H1 (cell line): ENCODE measurements around the gene DAG1. TPM values are rescaled to one million over a fixed set of nuclear protein-coding genes. Genes with fewer than 3 reads are reported as not detected.
A peak's percentile ranks its signal among the peaks of the same experiment; 100 is the strongest.

Source experiments
- CTCF ChIA-PET: fragments of 300-600 bp; sonication (Branson Sonifier 250); formaldehyde crosslinking; loops from one replicate; lab custom pipeline; 2021; ENCODE audit not compliant: partially characterized antibody; lab: Charles Lee
- POLR2A ChIA-PET: fragments of 300-600 bp; sonication (Branson Sonifier 250); formaldehyde crosslinking; loops from one replicate; lab custom pipeline; 2021; ENCODE audit warnings: inconsistent platforms; ENCODE audit not compliant: partially characterized antibody; lab: Charles Lee
- DNase-seq, 2 experiments: peaks; one replicate each; pipeline versions ENCODE4 v3.0.0 to v3.0.0-alpha.2; 2010 to 2022; ENCODE audit warnings: low spot score in 2 of 2, low read depth in 1 of 2, mixed read lengths in 1 of 2
- FAIRE-seq: peaks from 2 replicates; lab custom pipeline; 2011; peaks lifted over from hg19 to GRCh38; lab: Jason Lieb, UNC
- H2AFZ ChIP-seq: 2 replicates; pipeline ENCODE4 v1.8.1; 2012; ENCODE audit warnings: low read length, inconsistent platforms
- H2AK5ac ChIP-seq: 2 replicates; pipeline ENCODE4 v1.6.1; 2013; ENCODE audit warnings: low read depth, low read length
- H2BK120ac ChIP-seq: replicated peaks from 2 replicates; pipeline ENCODE3; 2013; ENCODE audit warnings: low read depth, low read length, inconsistent platforms
- H2BK12ac ChIP-seq: 2 replicates; pipeline ENCODE4 v1.6.1; 2013; ENCODE audit warnings: low read depth, low read length
- H2BK15ac ChIP-seq: 2 replicates; pipeline ENCODE4 v1.6.1; 2013; ENCODE audit warnings: low read length
- H2BK20ac ChIP-seq: 2 replicates; pipeline ENCODE4 v1.6.1; 2013; ENCODE audit warnings: low read length
- H2BK5ac ChIP-seq: 2 replicates; pipeline ENCODE4 v1.6.1; 2013; ENCODE audit warnings: low read depth, low read length
- H3K14ac ChIP-seq: 2 replicates; pipeline ENCODE4 v1.6.1; 2013; ENCODE audit warnings: inconsistent platforms; ENCODE audit not compliant: insufficient read length
- H3K18ac ChIP-seq: 2 replicates; pipeline ENCODE4 v1.6.1; 2013; ENCODE audit warnings: low read length; ENCODE audit errors: extremely low read depth
- H3K23ac ChIP-seq: 2 replicates; pipeline ENCODE4 v1.6.1; 2013; ENCODE audit warnings: inconsistent platforms; ENCODE audit not compliant: insufficient read length
- H3K23me2 ChIP-seq: 2 replicates; pipeline ENCODE4 v1.6.1; 2013; ENCODE audit warnings: low read depth, low read length
- H3K27ac ChIP-seq: 2 replicates; pipeline ENCODE4 v1.6.1; 2011; ENCODE audit warnings: low read depth, low read length, inconsistent platforms
- H3K27me3 ChIP-seq, 4 experiments: replicated peaks in 1 of 4; 1 replicate in 1 of 4; 2 replicates in 3 of 4; pipeline versions ENCODE4 v1.6.1 to v1.8.1; 2011 to 2013; ENCODE audit warnings: low read length in 3 of 4, mild to moderate bottlenecking in 3 of 4, inconsistent platforms in 2 of 4, mixed read lengths in 2 of 4, moderate library complexity in 1 of 4; ENCODE audit not compliant: control insufficient read depth in 3 of 4, insufficient read depth in 3 of 4; ENCODE audit errors: extremely low read depth in 1 of 4
- H3K36me3 ChIP-seq, 4 experiments: 2 replicates each; pipeline versions ENCODE4 v1.6.1 to v1.8.1; 2011 to 2013; ENCODE audit warnings: mild to moderate bottlenecking in 4 of 4, low read length in 3 of 4, moderate library complexity in 2 of 4, control low read depth in 1 of 4, inconsistent platforms in 1 of 4; ENCODE audit not compliant: insufficient read depth in 4 of 4, control insufficient read depth in 2 of 4
- H3K4ac ChIP-seq: replicated peaks from 2 replicates; pipeline ENCODE3; 2013; ENCODE audit warnings: low read length, low read depth, mixed read lengths, inconsistent platforms; ENCODE audit not compliant: insufficient read length
- H3K4me1 ChIP-seq, 4 experiments: replicated peaks in 1 of 4; 1 replicate in 1 of 4; 2 replicates in 3 of 4; pipeline versions ENCODE4 v1.6.1 to v1.8.1; 2011 to 2013; ENCODE audit warnings: low read length in 3 of 4, inconsistent platforms in 2 of 4, mixed read lengths in 1 of 4; ENCODE audit not compliant: insufficient read depth in 4 of 4, control insufficient read depth in 3 of 4
- H3K4me2 ChIP-seq, 2 experiments: 2 replicates each; pipeline versions ENCODE4 v1.6.1 to v1.8.1; 2011 to 2013; ENCODE audit warnings: low read depth in 2 of 2, low read length in 2 of 2, control low read depth in 1 of 2, inconsistent platforms in 1 of 2, mild to moderate bottlenecking in 1 of 2; ENCODE audit not compliant: insufficient read depth in 1 of 2
- H3K4me3 ChIP-seq, 4 experiments: fragments of 200-600, 300-600 bp in 1 of 4; sonication (generic), shearing (Covaris generic), sonication (Bioruptor Twin) in 1 of 4; 2 replicates each; pipeline versions ENCODE4 v1.5.1 to v1.8.1; 2011 to 2016; ENCODE audit warnings: low read length in 4 of 4, low read depth in 3 of 4, control low read depth in 2 of 4, inconsistent platforms in 2 of 4, mild to moderate bottlenecking in 2 of 4, mixed read lengths in 1 of 4, moderate library complexity in 1 of 4; ENCODE audit not compliant: insufficient read depth in 2 of 4; ENCODE audit errors: extremely low read depth in 1 of 4
- H3K56ac ChIP-seq: replicated peaks from 2 replicates; pipeline ENCODE3; 2013; ENCODE audit warnings: low read depth, mild to moderate bottlenecking, mixed read lengths, low read length, inconsistent platforms; ENCODE audit not compliant: insufficient read length
- H3K79me1 ChIP-seq: 2 replicates; pipeline ENCODE4 v1.6.1; 2013; ENCODE audit warnings: low read depth, low read length, control low read depth
- H3K79me2 ChIP-seq, 2 experiments: 2 replicates each; pipeline versions ENCODE4 v1.6.1 to v1.8.1; 2012 to 2013; ENCODE audit warnings: low read length in 2 of 2, mild to moderate bottlenecking in 2 of 2, inconsistent platforms in 1 of 2; ENCODE audit not compliant: insufficient read depth in 2 of 2, control insufficient read depth in 1 of 2
- H3K9ac ChIP-seq, 4 experiments: replicated peaks in 1 of 4; 1 replicate in 1 of 4; 2 replicates in 3 of 4; pipeline versions ENCODE4 v1.6.1 to v1.8.1; 2011 to 2013; ENCODE audit warnings: low read depth in 3 of 4, low read length in 3 of 4, control low read depth in 2 of 4, mild to moderate bottlenecking in 2 of 4, moderate library complexity in 2 of 4, inconsistent platforms in 1 of 4; ENCODE audit errors: extremely low read depth in 1 of 4
- H3K9me3 ChIP-seq, 2 experiments: 2 replicates each; pipeline versions ENCODE4 v1.6.1 to v1.8.1; 2012 to 2013; ENCODE audit warnings: mild to moderate bottlenecking in 2 of 2, moderate library complexity in 2 of 2, control low read depth in 1 of 2, inconsistent platforms in 1 of 2, low read depth in 1 of 2, low read length in 1 of 2, mixed read lengths in 1 of 2; ENCODE audit not compliant: insufficient read depth in 2 of 2
- H4K20me1 ChIP-seq, 2 experiments: replicated peaks in 1 of 2; 2 replicates each; pipeline versions ENCODE3 to v1.8.1; 2011 to 2013; ENCODE audit warnings: inconsistent platforms in 2 of 2, low read length in 2 of 2, mild to moderate bottlenecking in 1 of 2; ENCODE audit not compliant: insufficient read depth in 2 of 2, control insufficient read depth in 1 of 2
- H4K5ac ChIP-seq: 2 replicates; pipeline ENCODE4 v1.6.1; 2013; ENCODE audit warnings: low read length, low read depth, mixed read lengths, inconsistent platforms; ENCODE audit not compliant: insufficient read length
- H4K8ac ChIP-seq: 2 replicates; pipeline ENCODE4 v1.8.0; 2013; ENCODE audit warnings: mild to moderate bottlenecking, moderate library complexity, low read length, inconsistent platforms; ENCODE audit not compliant: insufficient read depth; ENCODE audit errors: extremely low read depth
- H4K91ac ChIP-seq: replicated peaks from 2 replicates; pipeline ENCODE3; 2013; ENCODE audit warnings: low read length, mixed read lengths, inconsistent platforms; ENCODE audit not compliant: insufficient read length
- EGR1 ChIP-seq: IDR thresholded peaks from 2 replicates; pipeline ENCODE4 v1.6.1; 2011; ENCODE audit warnings: low read depth, low read length, borderline replicate concordance
- TEAD4 ChIP-seq: IDR thresholded peaks from 2 replicates; pipeline ENCODE4 v1.6.1; 2012; ENCODE audit warnings: low read depth, low read length, inconsistent platforms, mixed read lengths
- WGBS, 2 experiments: shearing (Covaris generic) in 1 of 2; methylation state at CpG; one replicate each; pipeline versions ENCODE4 v1.1.6 to v1.1.7; 2013 to 2015; ENCODE audit warnings: low lambda C conversion rate in 2 of 2, mixed read lengths in 2 of 2, inconsistent platforms in 1 of 2, low coverage in 1 of 2, missing lambda C conversion rate in 1 of 2; ENCODE audit not compliant: insufficient replicate concordance in 2 of 2, insufficient coverage in 1 of 2, insufficient read length in 1 of 2; ENCODE audit errors: extremely low coverage in 1 of 2, missing lambda C conversion rate in 1 of 2; 5-methylcytosine and 5-hydroxymethylcytosine counted together
- polyA plus RNA-seq, 7 experiments: library from polyadenylated mRNA; depleted of rRNA in 3 of 7; stranded (reverse) in 5 of 7; unstranded in 2 of 7; fragments of >200 nt in 5 of 7; fragments of 200-250 nt in 2 of 7; gene quantifications; 1 replicate in 5 of 7; 2 replicates in 1 of 7; 4 replicates in 1 of 7; pipeline versions ENCODE4 v1.2.1 to v1.2.3, GENCODE V29; 2011 to 2013; ENCODE audit warnings: missing spikeins in 2 of 7, mixed read lengths in 2 of 7
- total RNA-seq: library from RNA; stranded (reverse); fragmentation: NEBNext Ultra II Directional; extraction: Animal tissue kit (Norgen Biotek cat#: 25700); gene quantifications from 2 replicates; pipeline ENCODE4 v1.2.1, GENCODE V29; 2021

The DAG1 gene
- total and polyA plus RNA-seq, 2 of the 8 experiments (the other 6 are each of a cell fraction or from before 2014, with no cell fraction given) = 97.5 to 138 TPM

DNA sequence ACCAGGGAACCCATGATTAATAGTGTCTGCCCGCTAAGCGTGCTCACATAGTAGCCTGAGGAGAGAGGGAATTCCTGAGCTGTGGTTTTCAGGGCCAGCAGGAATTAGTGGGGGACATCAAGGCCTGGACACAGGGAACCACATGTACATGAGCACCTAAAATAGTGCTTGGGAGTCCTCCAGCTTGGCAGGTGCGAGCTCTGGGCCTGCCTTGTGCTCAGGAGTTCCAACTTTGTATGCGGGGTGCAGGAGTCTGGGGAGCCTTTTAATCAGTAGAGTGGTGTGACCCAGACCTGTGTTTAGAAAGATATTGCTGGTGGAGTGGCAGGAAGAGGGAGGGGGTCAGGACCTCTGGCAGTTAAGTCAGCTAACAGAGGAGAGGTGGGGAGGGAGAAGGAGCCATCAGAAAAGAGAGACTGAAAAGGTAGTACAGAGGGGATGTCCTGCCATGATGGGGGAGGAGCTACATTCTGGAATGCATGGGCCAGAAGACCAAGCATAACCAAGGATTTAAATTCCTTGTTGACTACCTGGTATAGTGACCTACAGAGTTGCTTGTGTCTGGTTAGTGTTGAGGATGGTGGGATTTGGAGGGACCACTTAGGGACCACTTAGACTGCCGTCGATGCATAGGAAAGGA, 1.9 kb downstream of the DAG1 start:
- no peaks in the 10 kb centered on the region for H3K79me1 ChIP-seq
- no peaks in the 10 kb centered on the region for H3K27me3 ChIP-seq
- 0 out of 2 replicates have a peak overlapping the region, but pooled peaks have one; percentile 3 for H3K27ac ChIP-seq
- peak overlapping the region; percentile 85 to 90 for H3K4me2 ChIP-seq
- peak overlapping the region; percentile 74 to 94 (median 84); a peak in 5 of 8 replicates for H3K4me3 ChIP-seq
- DNase-seq (no peak), FAIRE-seq (no peak)
- H2BK120ac ChIP-seq = no peak overlapping the region
- H2BK20ac ChIP-seq = no peak overlapping the region
- no peak overlapping the region for H3K23ac ChIP-seq
- H3K14ac ChIP-seq = no peak overlapping the region
- WGBS, 2 experiments = 91% methylated on average over 6 of the region's 6 CpGs; no CpG with 5 or more reads in 1 of the 2 experiments
- H4K5ac ChIP-seq = no peak overlapping the region
- no peak overlapping the region for H3K56ac ChIP-seq
- peaks cover 4 to 7% of the 10 kb centered on the region in 2 experiments for H4K20me1 ChIP-seq
- H3K79me2 ChIP-seq = peaks cover 17 to 57% of the 10 kb centered on the region in 2 experiments
- POLR2A ChIA-PET = interaction anchor here (0.7 to 9.1 kb wide), 18 partner anchors 9 to 132 kb away, joined by 3 to 205 read pairs (median 3); partner anchors contain the start of genes NICN1, RHOA and TCTA
- no peak overlapping the region for H4K91ac ChIP-seq
- H3K4me1 ChIP-seq = peaks cover 6 to 19% (median 12%) of the 10 kb centered on the region in 4 experiments
- TF ChIP-seq EGR1 (no peak), TEAD4 (0 out of 2 replicates have a peak, but pooled peaks have one; percentile 40)
- H2AK5ac ChIP-seq = no peak overlapping the region
- H3K36me3 ChIP-seq = peaks cover 0 to 8% (median 1%) of the 10 kb centered on the region in 4 experiments; a peak in 3 of 8 replicates
- no peak overlapping the region for H2AFZ ChIP-seq
- no peak overlapping the region for H4K8ac ChIP-seq
- H2BK12ac ChIP-seq = no peak overlapping the region
- no peak overlapping the region for H3K4ac ChIP-seq
- CTCF ChIA-PET = interaction anchor here (0.7 to 5.1 kb wide), 9 partner anchors 11 to 68 kb away, joined by 3 to 32 read pairs (median 4); no protein-coding TSS in a partner anchor
- no peak overlapping the region for H2BK15ac ChIP-seq
- no peak overlapping the region for H3K18ac ChIP-seq
- H3K9me3 ChIP-seq = no peaks in the 10 kb centered on the region
- 0 out of 2 replicates have a peak overlapping the region, but pooled peaks have one; percentile 8 for H2BK5ac ChIP-seq
- no peak overlapping the region for H3K9ac ChIP-seq
- peaks cover 12% of the 10 kb centered on the region; the same call in 1 of the 2 replicates for H3K23me2 ChIP-seq
